Endothelial cell of umbilical vein (primary cell): ENCODE measurements around the gene FOXC1.

ENCODE experiments used
- CTCF ChIP-seq, 2 donors: IDR thresholded peaks; 1 replicate in 1 of 2; 2 replicates in 1 of 2; pipeline ENCODE4 v1.5.1; 2011; ENCODE audit warnings: low read length in 2 of 2, mild to moderate bottlenecking in 2 of 2, moderate library complexity in 2 of 2, control low read depth in 1 of 2, inconsistent platforms in 1 of 2, low read depth in 1 of 2; ENCODE audit not compliant: insufficient read depth in 1 of 2; ENCODE audit errors: extremely low read depth in 1 of 2
- EZH2 ChIP-seq: IDR thresholded peaks from 2 replicates; pipeline ENCODE4 v1.6.1; 2012; ENCODE audit warnings: borderline replicate concordance, low read depth, mild to moderate bottlenecking, moderate library complexity, low read length, inconsistent platforms; ENCODE audit not compliant: severe bottlenecking
- FOS ChIP-seq: IDR thresholded peaks from 2 replicates; pipeline ENCODE4 v1.6.1; 2011; ENCODE audit warnings: mild to moderate bottlenecking, low read length, moderate library complexity, borderline replicate concordance; ENCODE audit not compliant: insufficient read depth
- JUN ChIP-seq: IDR thresholded peaks from 2 replicates; pipeline ENCODE4 v1.6.1; 2011; ENCODE audit warnings: borderline replicate concordance, low read depth; ENCODE audit not compliant: insufficient read length, insufficient read depth

GRCh38 chr6:1589208-1589607 is 20.5 kb upstream of the FOXC1 start:
- no peak for TF ChIP-seq CTCF (IDR thresholded peaks at IDR 0.05; ENCODE audit: extremely low read depth in 1 of 2, insufficient read depth in 1 of 2, low read depth in 1 of 2, low read length in 2 of 2)
- no peak for TF ChIP-seq JUN
- no peak for TF ChIP-seq EZH2
- no peak for TF ChIP-seq FOS
